ENCODE data around the gene PCNT.

GRCh38 chr21:46345861-46346260 is 21.9 kb downstream of the PCNT start:
- no peak for TF ChIP-seq POLR2A (IDR thresholded peaks at IDR 0.05)
- no peak for TF ChIP-seq CTCF (IDR thresholded peaks at IDR 0.05)

All from breast epithelium (tissue), 3 donors.